ENCODE results near the gene ASPM.

- TF ChIP-seq CTCF (IDR thresholded peaks at IDR 0.05 in 2 of 3, conservative IDR thresholded peaks at IDR 0.05 in 1 of 3; ENCODE audit: borderline replicate concordance in 1 of 3, insufficient read depth in 1 of 3, low read depth in 2 of 3, low read length in 2 of 3) (no peak), RAD21 (IDR thresholded peaks at IDR 0.05; ENCODE audit: low read depth) (no peak), YY1 (IDR thresholded peaks at IDR 0.05; ENCODE audit: extremely low read depth, insufficient replicate concordance, low read depth, low read length) (no peak), ZNF274 (IDR thresholded peaks at IDR 0.05; ENCODE audit: low read depth, low read length) (no peak), POLR2A (IDR thresholded peaks at IDR 0.05; ENCODE audit: borderline replicate concordance, extremely low read depth, insufficient read depth, insufficient read length) (no peak), POLR2AphosphoS5 (IDR thresholded peaks at IDR 0.05; ENCODE audit: low read depth, low read length) (no peak), EZH2phosphoT487 (IDR thresholded peaks at IDR 0.05; ENCODE audit: borderline replicate concordance) (no peak), REST (IDR thresholded peaks at IDR 0.05; ENCODE audit: low read depth) (no peak), JUND (IDR thresholded peaks at IDR 0.05) (no peak), SIN3A (IDR thresholded peaks at IDR 0.05; ENCODE audit: low read depth) (no peak), EZH2 (IDR thresholded peaks at IDR 0.05) (no peak)
Observed at GRCh38 chr1:197093226-197093885, 53.1 kb downstream of the ASPM start.

Data from HCT116 (cell line).